GM23248 (cell line): ENCODE data around the gene CGNL1.

Experiments
- EZH2 ChIP-seq: fragments of 200-600 bp; sonication (generic); IDR thresholded peaks from 2 replicates; pipeline ENCODE4 v1.6.1; 2018; ENCODE audit warnings: antibody characterized with exemption, mild to moderate bottlenecking; ENCODE audit not compliant: insufficient read depth, poor library complexity, severe bottlenecking
- EZH2phosphoT487 ChIP-seq: fragments of 200-600 bp; sonication (generic); IDR thresholded peaks from 2 replicates; pipeline ENCODE4 v1.6.1; 2018; ENCODE audit warnings: antibody characterized with exemption, moderate library complexity, mild to moderate bottlenecking, low read depth; ENCODE audit not compliant: insufficient read depth

GRCh38 chr15:57329582-57330367, 46.5 kb upstream of the CGNL1 start:
- TF ChIP-seq EZH2 (no peak), EZH2phosphoT487 (no peak)
